ENCODE measurements around the gene FGF21. TPM values are rescaled to one million over a fixed set of nuclear protein-coding genes. Genes with fewer than 3 reads are reported as not detected.

FGF21 gene
- total RNA-seq, 1 donor from 2014 or later: not detected

DNA sequence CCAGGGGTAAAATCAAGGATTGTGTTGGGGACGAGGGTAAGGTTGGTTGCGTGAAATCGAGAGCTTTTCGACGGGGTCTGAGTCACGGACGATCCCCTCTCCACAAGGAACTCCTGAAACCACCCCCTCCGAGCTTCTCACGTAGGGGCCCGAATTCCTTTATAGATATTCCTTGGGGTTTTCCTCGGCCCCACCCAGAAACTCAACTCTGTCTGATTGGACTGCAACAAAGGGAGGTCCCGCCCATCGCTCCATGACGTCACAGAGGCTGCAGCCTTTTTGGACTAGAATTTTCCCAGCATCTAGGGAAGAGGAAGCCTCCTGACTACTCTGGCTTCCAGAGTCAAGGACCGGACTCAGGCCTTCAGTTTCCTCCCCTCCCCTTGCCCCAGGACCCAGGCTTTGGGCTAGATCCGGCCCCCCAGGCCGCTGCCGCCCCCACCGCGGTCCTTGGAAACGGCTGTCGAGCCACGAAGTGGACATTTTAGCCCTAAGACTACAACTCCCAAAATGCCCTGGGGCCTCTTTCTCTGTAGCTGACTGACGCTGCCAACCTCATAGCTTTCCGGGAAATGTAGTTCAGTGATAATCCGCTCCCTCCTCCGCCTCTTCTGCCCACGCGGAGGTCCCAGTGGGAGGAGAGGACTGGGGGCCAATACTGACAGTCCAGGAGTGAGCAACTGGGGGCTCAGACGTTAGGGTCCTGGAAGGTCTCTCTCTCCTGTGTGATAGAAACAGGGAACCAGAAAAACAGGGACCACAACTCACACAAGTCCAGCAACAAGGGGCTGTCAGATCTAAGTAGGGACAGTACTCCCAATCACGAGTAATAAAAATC lies 8.4 kb upstream of the FGF21 start, which contains the start of gene IZUMO1:
Gene IZUMO1 (minus strand): TSS at position 172 of the 838 bp plus-strand sequence. CDS start 1,050 bp downstream, outside the sequence.
- H3K9me3 Mint-ChIP-seq: peaks cover 5% of the 10 kb centered on the region
- H3K4me3 Mint-ChIP-seq: peak within 1 kb of the TSS; percentile 84

DNA sequence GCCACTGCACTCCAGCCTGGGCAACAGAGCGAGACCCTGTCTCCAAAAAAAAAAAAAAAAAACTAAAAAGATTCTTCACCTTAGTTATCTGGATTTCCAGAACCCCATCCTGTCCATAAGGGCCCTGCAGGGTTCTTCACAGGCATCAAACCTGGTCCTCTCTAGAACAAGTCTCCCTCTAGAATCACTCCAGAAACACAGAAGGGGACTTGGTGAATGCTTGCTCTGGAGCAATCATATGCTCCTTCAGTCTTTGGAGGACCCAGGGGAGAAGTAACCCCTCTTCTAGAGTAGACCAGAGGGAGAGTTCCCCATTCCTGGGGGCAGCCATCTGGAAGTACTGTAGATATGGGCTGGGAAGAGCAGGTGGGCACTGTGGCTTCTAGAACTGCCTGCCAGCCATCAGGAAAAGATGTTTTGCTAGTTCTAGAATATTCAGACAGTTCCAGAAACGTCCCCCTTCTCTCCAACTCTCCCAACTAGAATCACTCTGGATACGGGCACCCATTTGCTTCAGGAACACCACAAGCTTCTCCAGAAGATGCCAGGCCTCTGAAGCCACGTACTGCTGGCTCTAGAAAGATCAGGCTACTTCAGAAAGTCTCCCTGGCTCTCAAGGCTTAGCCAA lies 5.6 kb upstream of the FGF21 start:
- H3K36me3 Mint-ChIP-seq (ENCODE audit: low read depth): peaks cover 5% of the 10 kb centered on the region
- H3K9me3 Mint-ChIP-seq: peaks cover 5% of the 10 kb centered on the region
- DNase-seq (ENCODE audit: low read depth, low spot score): no peak
- H3K27ac Mint-ChIP-seq (ENCODE audit: unreplicated experiment): no peak overlapping the region
- H3K27me3 Mint-ChIP-seq (ENCODE audit: low read depth): peaks cover 58% of the 10 kb centered on the region
- H3K4me3 Mint-ChIP-seq: no peak overlapping the region
- TF ChIP-seq, protein P1, sequence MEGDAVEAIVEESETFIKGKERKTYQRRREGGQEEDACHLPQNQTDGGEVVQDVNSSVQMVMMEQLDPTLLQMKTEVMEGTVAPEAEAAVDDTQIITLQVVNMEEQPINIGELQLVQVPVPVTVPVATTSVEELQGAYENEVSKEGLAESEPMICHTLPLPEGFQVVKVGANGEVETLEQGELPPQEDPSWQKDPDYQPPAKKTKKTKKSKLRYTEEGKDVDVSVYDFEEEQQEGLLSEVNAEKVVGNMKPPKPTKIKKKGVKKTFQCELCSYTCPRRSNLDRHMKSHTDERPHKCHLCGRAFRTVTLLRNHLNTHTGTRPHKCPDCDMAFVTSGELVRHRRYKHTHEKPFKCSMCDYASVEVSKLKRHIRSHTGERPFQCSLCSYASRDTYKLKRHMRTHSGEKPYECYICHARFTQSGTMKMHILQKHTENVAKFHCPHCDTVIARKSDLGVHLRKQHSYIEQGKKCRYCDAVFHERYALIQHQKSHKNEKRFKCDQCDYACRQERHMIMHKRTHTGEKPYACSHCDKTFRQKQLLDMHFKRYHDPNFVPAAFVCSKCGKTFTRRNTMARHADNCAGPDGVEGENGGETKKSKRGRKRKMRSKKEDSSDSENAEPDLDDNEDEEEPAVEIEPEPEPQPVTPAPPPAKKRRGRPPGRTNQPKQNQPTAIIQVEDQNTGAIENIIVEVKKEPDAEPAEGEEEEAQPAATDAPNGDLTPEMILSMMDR (conservative IDR thresholded peaks at IDR 0.05): no peak
- H3K4me1 Mint-ChIP-seq: peaks cover 34% of the 10 kb centered on the region

More for the DNA sequence above, 8.4 kb upstream of the FGF21 start, which contains the start of gene IZUMO1:
- TF ChIP-seq, protein P1 (conservative IDR thresholded peaks at IDR 0.05): no peak
- peak; percentile 77 for DNase-seq (ENCODE audit: low read depth, low spot score)
- Mint-ChIP-seq H3K27ac (ENCODE audit: unreplicated experiment) (peak within 1 kb of the TSS; percentile 71), H3K4me1 (peaks cover 18% of the 10 kb centered on the region), H3K27me3 (ENCODE audit: low read depth) (peaks cover 40% of the 10 kb centered on the region), H3K36me3 (ENCODE audit: low read depth) (peaks cover 3% of the 10 kb centered on the region)

DNA sequence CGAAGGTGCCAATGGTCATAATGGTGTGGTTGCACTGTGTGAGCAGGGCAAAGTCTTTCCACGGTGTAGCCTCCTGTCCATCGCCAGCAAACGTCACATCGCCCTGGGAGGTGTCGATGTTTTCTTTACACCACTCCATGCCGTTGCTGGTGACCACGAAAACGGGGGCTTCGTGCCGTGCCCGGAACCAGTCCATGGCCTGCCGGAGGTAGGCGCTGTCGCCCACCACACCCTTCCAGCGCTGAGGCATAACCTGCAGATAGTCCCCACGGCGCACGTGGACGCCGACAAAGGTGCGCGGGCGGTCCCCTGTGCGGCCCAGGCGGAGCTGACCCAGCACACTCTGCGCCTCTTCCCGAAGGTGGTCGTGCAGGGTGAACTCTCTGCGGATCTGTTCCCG lies 5.0 kb upstream of the FGF21 start:
- H3K9me3 Mint-ChIP-seq: peaks cover 5% of the 10 kb centered on the region
- peaks cover 31% of the 10 kb centered on the region for H3K4me1 Mint-ChIP-seq
- H3K36me3 Mint-ChIP-seq (ENCODE audit: low read depth): peaks cover 5% of the 10 kb centered on the region
- no peak overlapping the region for H3K27ac Mint-ChIP-seq (ENCODE audit: unreplicated experiment)
- TF ChIP-seq, protein P1 (conservative IDR thresholded peaks at IDR 0.05): no peak
- H3K4me3 Mint-ChIP-seq: no peak overlapping the region
- H3K27me3 Mint-ChIP-seq (ENCODE audit: low read depth): peaks cover 61% of the 10 kb centered on the region
- DNase-seq (ENCODE audit: low read depth, low spot score): no peak

DNA sequence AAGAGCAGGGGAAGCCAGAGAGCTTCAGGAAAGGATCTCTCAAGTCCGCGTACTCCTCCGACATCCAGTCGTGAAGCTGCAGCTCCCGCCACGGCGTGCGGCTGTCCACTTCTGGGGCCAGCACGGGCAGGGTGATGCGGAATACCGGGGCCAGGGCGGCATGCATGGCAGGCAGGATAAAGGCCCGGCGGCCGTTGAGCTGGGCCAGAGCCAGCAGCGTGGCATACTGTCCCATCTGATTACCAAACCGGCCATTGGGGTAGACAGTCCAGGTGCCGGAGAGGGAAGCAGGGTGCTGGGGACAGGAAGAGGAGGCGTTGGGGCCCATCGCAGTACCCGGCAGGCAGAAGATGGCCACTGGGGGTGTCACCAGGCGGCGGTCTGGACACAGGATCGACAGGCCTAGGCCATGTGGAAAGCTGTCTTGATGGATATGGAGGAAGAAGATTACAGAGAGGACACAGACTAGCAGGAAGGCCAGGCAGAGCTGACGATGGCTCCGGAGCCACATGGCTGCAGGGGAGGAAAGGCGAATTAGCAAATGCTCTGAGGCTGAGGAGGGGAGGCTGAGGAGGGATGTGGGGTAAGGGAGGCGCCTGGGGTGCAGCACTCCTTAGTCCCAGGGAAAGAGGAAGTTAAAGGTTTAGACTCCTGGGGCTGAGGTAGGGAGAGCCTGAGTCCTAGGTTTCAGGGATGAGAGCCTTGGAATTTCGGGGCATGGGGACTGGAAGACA lies 4.4 kb upstream of the FGF21 start:
- peaks cover 30% of the 10 kb centered on the region for H3K4me1 Mint-ChIP-seq
- peaks cover 61% of the 10 kb centered on the region for H3K27me3 Mint-ChIP-seq (ENCODE audit: low read depth)
- TF ChIP-seq, protein P1 (conservative IDR thresholded peaks at IDR 0.05): no peak
- H3K4me3 Mint-ChIP-seq: no peak overlapping the region
- no peak overlapping the region for H3K27ac Mint-ChIP-seq (ENCODE audit: unreplicated experiment)
- H3K36me3 Mint-ChIP-seq (ENCODE audit: low read depth): peaks cover 5% of the 10 kb centered on the region
- DNase-seq (ENCODE audit: low read depth, low spot score): no peak
- peaks cover 4% of the 10 kb centered on the region for H3K9me3 Mint-ChIP-seq

DNA sequence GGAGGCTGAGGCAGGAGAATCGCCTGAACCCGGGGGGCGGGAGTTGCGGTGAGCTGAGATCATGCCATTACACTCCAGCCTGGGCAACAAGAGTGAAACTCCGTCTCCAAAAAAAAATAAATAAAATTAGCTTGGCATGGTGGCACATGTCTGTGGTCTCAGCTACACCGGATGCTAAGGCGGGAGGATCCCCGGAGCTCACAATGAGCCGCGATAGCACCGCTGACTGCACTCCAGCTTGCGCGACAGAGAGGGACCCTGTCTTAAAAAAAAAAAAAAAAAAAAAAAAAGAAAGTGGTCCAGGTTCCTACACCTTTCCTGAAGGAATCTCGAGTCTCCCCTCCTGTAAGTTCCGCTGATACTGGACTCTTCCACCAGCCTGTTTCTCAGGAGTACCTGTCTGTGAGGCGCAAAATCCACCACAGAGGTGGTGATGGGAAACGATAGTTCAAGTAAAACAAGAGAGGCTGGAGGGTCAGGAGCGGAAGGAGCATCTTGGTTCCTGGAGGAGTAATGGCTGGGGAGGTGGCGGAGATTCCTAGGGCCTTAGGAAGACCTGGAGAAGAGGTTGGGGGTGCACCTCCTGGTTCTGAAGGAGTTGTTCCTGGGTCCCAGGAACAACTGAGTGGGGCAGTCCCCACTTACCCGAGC lies 3.4 kb upstream of the FGF21 start:
- peaks cover 56% of the 10 kb centered on the region for H3K27me3 Mint-ChIP-seq (ENCODE audit: low read depth)
- H3K9me3 Mint-ChIP-seq: no peaks in the 10 kb centered on the region
- peaks cover 2% of the 10 kb centered on the region for H3K36me3 Mint-ChIP-seq (ENCODE audit: low read depth)
- no peak overlapping the region for H3K4me3 Mint-ChIP-seq
- DNase-seq (ENCODE audit: low read depth, low spot score): no peak
- H3K4me1 Mint-ChIP-seq: peaks cover 21% of the 10 kb centered on the region
- no peak overlapping the region for H3K27ac Mint-ChIP-seq (ENCODE audit: unreplicated experiment)
- TF ChIP-seq, protein P1 (conservative IDR thresholded peaks at IDR 0.05): no peak

Measured in neural crest cell (in vitro differentiated cells).